H1 (cell line): Measurements from ENCODE around the gene OGFR. TPM values are rescaled to one million over a fixed set of nuclear protein-coding genes. Genes with fewer than 3 reads are reported as not detected.

Experiments used
- ASH2L ChIP-seq: fragments of 200-600, 300-600 bp; sonication (generic); IDR thresholded peaks from one replicate; pipeline ENCODE4 v1.7.1; 2017; ENCODE audit warnings: low read length
- SIN3A ChIP-seq, 2 experiments: IDR thresholded peaks in 1 of 2; conservative IDR thresholded peaks in 1 of 2; 2 replicates each; pipeline ENCODE4 v1.6.1; 2011 to 2012; ENCODE audit warnings: low read length in 2 of 2, improper control_type of control experiment in 1 of 2, low read depth in 1 of 2, mild to moderate bottlenecking in 1 of 2
- TAF1 ChIP-seq: IDR thresholded peaks from 2 replicates; pipeline ENCODE4 v1.6.1; 2011; ENCODE audit warnings: mild to moderate bottlenecking, low read depth, low read length
- TBP ChIP-seq: IDR thresholded peaks from 2 replicates; pipeline ENCODE4 v1.6.1; 2011; ENCODE audit warnings: low read depth, low read length, improper control_type of control experiment
- TEAD4 ChIP-seq: IDR thresholded peaks from 2 replicates; pipeline ENCODE4 v1.6.1; 2012; ENCODE audit warnings: low read depth, low read length, inconsistent platforms, mixed read lengths
- polyA plus RNA-seq, 7 experiments: library from polyadenylated mRNA; depleted of rRNA in 3 of 7; stranded (reverse) in 5 of 7; unstranded in 2 of 7; fragments of >200 nt in 5 of 7; fragments of 200-250 nt in 2 of 7; gene quantifications; 1 replicate in 5 of 7; 2 replicates in 1 of 7; 4 replicates in 1 of 7; pipeline versions ENCODE4 v1.2.1 to v1.2.3, GENCODE V29; 2011 to 2013; ENCODE audit warnings: missing spikeins in 2 of 7, mixed read lengths in 2 of 7
- total RNA-seq: library from RNA; stranded (reverse); fragmentation: NEBNext Ultra II Directional; extraction: Animal tissue kit (Norgen Biotek cat#: 25700); gene quantifications from 2 replicates; pipeline ENCODE4 v1.2.1, GENCODE V29; 2021

OGFR gene
- total and polyA plus RNA-seq, 2 of the 8 experiments (the other 6 are each of a cell fraction or from before 2014, with no cell fraction given) = 13.9 to 25.1 TPM

DNA sequence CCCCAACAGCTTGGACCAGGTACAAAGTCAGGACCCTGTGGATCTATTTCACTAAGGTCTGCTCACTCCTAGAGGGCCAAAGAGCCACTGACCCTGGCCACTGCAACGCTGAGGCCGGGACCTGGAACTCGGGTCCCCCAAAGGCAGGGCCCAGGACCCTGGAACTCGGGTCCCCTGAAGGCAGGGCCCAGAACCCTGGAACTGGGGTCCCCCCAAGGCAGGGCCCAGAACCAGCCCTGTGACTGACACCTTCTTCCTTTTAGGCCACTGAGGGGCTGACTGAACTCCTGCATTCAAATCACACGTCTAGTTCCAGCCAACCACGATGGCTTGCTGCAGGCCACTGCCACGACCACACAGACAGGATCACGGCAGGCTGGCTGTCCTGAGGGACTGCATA is 47.6 kb downstream of the OGFR start (continued):
- TF ChIP-seq ASH2L (no peak), SIN3A (conservative IDR thresholded peaks at IDR 0.05 in 1 of 2, IDR thresholded peaks at IDR 0.05 in 1 of 2; ENCODE audit: low read depth in 1 of 2, low read length in 2 of 2) (no peak), TEAD4 (no peak), TAF1 (no peak), TBP (no peak)
